ENCODE data around the gene LUC7L3. TPM values are rescaled to one million over a fixed set of nuclear protein-coding genes. Genes with fewer than 3 reads are reported as not detected.
"Not testable (repeated sequence)": the region's sequence is repeated elsewhere in the genome, so short reads cannot be mapped to it uniquely, and the experiment has no call there.

The LUC7L3 gene
- total RNA-seq, 4 donors from 2014 or later: 44.2 to 88.7 (median 55.2) TPM

DNA sequence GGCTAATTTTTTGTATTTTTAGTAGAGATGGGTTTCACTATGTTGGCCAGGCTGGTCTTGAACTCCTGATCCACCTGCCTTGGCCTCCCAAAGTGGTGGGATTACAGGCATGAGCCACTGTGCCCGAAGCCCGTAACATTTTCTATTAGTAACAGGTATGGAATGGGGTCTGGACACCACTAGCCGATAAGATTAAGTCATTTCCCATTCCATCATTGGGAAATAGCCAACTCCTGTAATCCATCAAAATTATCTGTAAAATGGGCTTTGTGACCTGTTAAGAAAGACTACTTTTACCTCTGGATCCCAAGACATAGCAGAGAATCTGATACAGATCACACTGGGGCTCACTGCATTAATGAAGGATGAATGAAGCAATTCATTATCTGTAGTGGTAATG lies 3.9 kb upstream of the LUC7L3 start:
- TF ChIP-seq, protein P1, sequence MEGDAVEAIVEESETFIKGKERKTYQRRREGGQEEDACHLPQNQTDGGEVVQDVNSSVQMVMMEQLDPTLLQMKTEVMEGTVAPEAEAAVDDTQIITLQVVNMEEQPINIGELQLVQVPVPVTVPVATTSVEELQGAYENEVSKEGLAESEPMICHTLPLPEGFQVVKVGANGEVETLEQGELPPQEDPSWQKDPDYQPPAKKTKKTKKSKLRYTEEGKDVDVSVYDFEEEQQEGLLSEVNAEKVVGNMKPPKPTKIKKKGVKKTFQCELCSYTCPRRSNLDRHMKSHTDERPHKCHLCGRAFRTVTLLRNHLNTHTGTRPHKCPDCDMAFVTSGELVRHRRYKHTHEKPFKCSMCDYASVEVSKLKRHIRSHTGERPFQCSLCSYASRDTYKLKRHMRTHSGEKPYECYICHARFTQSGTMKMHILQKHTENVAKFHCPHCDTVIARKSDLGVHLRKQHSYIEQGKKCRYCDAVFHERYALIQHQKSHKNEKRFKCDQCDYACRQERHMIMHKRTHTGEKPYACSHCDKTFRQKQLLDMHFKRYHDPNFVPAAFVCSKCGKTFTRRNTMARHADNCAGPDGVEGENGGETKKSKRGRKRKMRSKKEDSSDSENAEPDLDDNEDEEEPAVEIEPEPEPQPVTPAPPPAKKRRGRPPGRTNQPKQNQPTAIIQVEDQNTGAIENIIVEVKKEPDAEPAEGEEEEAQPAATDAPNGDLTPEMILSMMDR (IDR thresholded peaks at IDR 0.05): no peak
- DNase-seq (ENCODE audit: low spot score) (no peak), ATAC-seq (ENCODE audit: low FRiP score) (no peak)

DNA sequence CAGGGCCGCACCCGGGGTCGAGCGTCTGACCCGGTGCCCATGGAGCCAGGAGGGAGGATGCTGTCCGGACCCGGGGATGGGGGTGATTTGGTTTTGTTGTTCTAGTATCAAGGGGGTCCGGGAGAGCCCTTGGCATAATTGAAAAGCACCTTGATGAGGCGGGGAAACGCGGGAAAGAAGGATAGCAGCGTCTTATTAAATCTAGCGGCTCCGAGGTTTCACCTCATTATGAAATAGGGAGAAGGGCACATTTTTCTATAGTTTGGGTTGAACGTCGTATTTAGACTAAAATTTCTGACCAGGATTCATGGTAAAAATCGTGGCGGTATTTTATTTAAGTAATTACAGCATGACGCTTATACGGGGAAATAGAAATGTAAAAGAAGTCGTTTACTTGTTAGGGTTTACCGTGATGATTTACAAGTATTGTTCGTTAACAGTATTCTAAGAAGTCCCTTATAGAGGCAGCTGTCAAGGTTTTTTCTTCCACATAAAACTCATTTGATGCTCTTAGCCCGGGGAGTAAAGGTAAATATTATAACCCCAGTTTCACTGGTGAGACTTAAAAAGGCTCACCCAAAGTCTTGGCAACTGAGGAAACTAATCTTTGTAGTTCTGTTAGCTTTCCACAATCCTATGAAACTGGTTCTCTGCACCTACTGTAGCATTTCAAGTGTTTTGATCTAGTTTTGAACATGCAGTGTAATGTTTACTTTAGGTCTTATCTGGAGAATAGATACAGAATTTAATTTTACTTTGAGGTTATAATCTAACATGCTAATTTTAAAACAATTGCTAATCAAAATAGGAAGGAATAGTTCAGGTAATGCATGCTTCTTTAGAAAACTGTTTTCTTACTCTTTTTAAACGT lies 756 bp downstream of the LUC7L3 start:
- DNase-seq (ENCODE audit: low spot score) (no peak), ATAC-seq (ENCODE audit: low FRiP score) (no peak)

DNA sequence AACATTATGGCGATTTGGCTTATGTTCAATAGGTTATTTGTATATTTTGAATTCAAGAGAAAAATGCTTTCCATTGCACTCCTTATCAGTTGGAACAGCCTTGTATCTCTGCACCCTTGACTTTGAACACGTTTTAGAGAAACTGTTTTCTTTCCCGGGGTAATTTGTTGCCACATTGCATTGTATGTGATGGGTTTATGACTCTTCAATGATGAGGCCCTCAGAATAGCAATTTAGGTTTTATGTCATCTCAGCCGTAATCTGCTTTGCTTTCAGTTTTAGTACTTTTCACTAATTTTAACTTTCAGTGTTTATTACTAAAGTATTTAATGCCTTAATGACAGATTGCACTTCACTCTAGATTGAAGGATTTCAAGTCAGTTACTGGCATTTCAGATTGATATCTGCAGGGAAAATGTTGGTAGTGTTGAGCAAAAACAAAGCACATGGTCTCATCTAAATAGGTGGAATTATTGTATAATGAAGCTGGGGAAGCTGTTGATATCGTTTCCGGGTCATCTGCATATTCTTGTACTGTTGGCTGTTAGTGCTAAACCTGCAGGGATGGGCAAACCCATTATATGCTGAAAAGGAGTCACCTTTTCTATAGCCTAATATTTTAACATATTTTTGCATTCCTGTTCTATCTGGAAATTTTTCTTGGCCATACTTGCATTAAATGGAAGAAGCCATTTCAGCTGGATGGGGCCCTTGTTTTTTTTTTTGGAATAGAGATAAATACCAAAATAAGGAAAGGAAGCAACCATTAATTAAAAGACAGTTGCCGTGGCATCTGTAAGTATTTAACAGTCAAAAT lies 2.0 kb downstream of the LUC7L3 start:
- no peak for DNase-seq (ENCODE audit: low spot score)
- TF ChIP-seq, protein P1 (IDR thresholded peaks at IDR 0.05): no peak
- no peak for ATAC-seq (ENCODE audit: low FRiP score)

More for the DNA sequence above, 756 bp downstream of the LUC7L3 start:
- TF ChIP-seq, protein P1 (IDR thresholded peaks at IDR 0.05): no peak

DNA sequence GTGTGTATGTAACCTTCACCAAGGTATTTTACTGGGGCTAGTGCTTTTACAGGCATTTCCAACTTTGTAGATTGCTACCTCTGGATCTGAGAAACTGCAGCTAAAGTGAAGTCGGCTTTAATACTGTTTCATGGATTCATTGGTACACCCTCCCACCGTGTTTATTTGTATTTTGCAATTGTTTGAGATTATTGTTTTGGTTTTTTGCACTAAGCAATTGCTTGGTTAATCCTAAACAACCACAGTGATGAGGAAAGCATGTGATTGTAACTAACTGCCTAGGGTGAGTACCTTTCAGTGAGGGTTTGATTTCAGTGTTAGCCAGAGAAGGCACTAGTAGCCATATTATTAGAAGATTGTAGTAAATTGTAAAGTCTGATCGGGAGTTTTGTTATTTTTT lies 3.3 kb downstream of the LUC7L3 start:
- ATAC-seq (ENCODE audit: low FRiP score) (no peak), DNase-seq (ENCODE audit: low spot score) (no peak)
- TF ChIP-seq, protein P1 (IDR thresholded peaks at IDR 0.05): no peak

DNA sequence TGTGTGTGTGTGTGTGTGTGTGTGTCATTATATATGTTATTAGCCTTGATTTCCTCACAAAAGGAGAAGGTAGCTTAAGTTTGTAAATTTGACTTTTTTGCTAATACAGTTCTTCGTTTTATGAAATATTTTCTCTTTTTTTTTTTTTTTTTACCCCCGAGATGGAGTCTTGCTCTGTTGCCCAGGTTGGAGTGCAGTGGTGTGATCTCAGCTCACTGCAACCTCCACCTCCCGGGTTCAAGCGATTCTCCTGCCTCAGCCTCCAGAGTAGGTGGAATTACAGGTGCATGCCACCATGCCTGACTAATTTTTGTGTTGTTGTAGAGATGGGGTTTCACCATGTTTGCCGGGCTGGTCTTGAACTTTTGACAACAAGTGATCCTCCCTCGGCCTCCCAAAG lies 5.2 kb downstream of the LUC7L3 start:
- not testable (repeated sequence) for ATAC-seq (ENCODE audit: low FRiP score); DNase-seq (ENCODE audit: low spot score)

DNA sequence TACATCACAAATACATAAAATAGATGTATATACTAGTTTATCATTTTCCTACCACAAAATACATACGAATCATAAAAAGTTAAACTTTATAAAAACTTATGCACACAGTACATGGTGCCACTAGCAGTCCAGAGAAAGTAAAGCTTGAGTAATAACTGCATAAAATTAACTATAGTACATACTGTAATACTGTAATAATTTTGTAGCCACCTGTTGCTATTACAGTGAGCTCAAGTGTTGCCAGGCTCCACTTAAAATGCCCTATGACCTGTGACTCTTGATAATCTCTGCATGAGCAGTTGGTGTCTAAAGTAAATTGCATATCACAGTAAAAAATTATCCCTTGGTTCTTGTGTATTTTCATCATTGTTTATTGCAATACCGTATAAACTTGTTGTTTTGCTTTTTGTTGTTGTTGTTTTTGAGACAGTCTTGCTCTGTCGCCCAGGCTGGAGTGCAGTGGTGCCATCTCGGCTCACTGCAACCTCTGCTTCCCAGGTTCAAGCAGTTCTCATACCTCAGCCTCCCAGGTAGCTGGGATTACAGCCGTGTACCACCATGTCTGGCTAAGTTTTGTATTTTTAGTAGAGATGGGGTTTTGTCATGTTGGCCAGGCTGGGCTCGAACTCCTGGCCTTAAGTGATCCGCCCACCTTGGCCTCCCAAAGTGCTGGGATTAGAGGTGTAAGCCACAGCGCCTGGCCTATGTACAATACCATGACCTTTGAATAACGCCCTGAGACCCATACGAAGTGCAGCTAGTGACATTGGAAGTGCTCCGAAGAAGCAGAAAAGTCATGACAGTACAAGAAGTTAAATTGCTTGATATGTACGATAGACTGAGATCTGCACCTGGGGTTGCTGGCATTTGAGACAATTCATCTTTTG lies 6.6 kb downstream of the LUC7L3 start:
- TF ChIP-seq, protein P1 (IDR thresholded peaks at IDR 0.05): no peak
- DNase-seq (ENCODE audit: low spot score): no peak
- ATAC-seq (ENCODE audit: low FRiP score): no peak

DNA sequence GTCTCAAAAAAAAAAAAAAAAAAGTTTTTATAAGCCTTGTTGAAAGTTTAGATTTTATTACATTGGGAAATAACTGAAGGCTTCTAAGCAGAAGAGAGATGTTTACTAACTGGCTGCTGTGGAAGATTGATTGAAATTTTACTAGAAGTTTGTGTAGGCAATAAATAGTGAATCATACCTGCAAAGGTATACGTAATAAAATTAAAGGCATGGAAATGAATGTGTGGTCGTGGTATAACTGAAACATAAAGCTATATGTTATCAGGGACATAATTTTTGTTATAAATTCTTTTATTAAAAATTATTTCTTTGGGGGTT lies 8.7 kb downstream of the LUC7L3 start:
- TF ChIP-seq, protein P1 (IDR thresholded peaks at IDR 0.05): no peak
- ATAC-seq (ENCODE audit: low FRiP score) (no peak), DNase-seq (ENCODE audit: low spot score) (no peak)
